Middle frontal gyrus (tissue), 1 donor: ENCODE data around the gene CCL14.
"Not testable (repeated sequence)": the region's sequence is repeated elsewhere in the genome, so short reads cannot be mapped to it uniquely, and the experiment has no call there.

Experiments
- DNase-seq: peaks from one replicate; pipeline ENCODE4 v3.0.0-alpha.2; 2015; ENCODE audit warnings: low spot score; ENCODE audit errors: extremely low spot score

The CCL14 gene

DNA sequence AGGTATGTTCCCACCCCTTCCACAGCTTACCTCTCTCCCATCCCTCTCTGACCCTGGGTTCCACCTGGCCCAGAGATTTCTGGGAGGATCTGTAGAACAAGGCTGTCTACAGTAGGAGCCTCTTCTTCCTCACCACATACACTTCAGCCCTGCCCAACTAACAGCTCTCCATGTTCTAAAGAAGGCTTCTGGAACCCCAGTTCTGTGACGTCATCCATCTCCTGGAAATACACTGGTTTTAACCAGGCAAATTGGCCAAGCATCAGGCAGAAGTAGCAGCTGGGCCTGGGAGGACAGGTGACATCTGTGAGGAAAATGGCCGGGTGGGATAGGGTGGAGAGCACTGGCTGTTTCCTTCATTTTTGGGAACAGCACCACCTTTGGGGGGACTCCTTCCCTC is 43.0 kb downstream of the CCL14 start, which contains the start of gene LYZL6:
Gene LYZL6 (minus strand): TSS at position 177 of the 400 bp plus-strand sequence. CDS start 4,357 bp downstream, outside the sequence.
- no peak for DNase-seq

DNA sequence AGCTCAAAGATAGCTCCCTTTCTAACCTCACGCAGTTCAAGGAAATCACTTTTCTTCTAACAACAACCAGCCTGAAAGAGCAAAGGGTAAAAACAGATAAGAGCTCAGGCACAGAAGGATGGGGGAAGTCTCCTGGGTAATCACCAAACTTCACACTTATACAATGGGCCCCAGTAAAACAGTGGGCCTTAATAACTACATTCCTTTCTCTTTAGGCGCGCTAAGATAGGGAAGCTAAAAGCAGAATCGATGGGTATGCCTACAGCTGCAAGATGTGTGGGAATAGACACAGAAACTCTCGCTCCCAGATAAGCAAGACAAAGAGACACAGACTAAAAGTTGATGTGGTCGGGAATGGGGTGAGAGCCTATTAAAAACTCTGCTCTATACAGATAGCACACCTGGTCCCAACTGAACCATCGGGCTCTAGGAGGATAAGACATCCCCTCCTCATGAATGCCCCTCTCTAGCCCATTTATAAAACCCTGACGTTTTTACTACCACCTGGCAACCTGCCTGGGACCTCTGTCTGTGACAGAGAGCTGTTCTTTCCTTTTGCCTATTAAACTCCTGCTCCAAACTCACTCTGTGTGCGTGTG is 43.8 kb downstream of the CCL14 start:
- DNase-seq: no peak

DNA sequence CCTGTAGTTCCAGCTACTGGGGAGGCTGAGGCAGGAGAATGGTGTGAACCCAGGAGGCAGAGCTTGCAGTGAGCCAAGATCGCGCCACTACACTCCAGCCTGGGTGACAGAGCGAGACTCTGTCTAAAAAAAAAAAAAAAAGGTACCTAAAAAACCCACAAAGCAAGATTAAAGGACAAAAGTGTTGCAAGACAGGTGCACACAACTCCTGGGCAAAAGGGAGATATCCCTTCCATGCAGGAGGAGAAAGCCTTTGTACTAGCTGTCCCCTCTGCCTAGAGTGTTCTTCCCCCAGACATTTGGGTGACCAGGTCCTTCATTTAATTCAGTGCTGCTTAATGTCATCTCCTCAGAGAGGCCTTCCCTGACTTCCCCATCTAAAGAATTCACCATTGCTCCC is 48.0 kb downstream of the CCL14 start:
- DNase-seq: not testable (repeated sequence)

DNA sequence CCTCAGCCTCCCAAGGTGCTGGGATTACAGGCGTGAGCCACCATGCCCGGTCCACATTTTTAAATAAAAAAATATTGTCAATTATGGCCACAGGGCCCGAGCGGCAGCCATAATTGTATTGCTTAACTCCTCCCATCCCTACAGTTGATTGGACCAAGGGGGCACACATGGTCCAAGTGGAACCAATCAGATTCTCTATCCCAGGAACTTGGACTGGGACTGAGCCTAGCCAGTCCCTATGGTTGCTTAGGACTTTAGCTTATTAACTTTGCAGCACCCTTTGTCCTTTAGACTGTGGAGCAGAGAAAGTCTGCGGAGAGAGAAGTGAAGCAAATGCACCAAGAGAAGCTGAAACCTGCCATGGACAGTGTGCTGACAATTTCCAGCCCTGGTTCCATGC is 50.5 kb downstream of the CCL14 start:
- DNase-seq: no peak

DNA sequence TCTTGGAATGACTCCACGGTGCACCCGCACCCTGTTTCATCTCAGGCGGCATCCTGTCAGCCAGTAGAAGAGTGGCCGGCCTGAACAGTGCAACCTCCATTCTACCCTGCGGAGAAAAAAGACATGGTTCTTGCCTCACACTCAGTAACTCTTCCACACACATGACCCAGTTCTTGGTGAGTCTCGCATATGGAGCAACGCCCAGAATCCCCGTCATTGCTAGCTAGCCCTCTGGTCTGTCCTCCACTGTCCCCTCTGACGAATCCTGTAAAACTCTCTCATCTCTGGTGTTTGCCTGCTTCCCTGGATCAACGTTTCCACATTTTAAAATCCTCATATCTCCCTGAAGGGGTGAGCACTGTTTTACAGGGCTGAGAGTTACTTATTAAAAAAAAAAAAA is 51.8 kb downstream of the CCL14 start:
- no peak for DNase-seq
